Spleen (tissue), 11 donors: ENCODE results near the gene ABCG2. TPM values are rescaled to one million over a fixed set of nuclear protein-coding genes. Genes with fewer than 3 reads are reported as not detected.

Experiments
- DNase-seq: peaks from one replicate; pipeline ENCODE4 v3.0.0-alpha.2; 2020
- H3K27ac ChIP-seq, 8 donors: fragments of 200-600 bp; sonication (generic) in 7 of 8; 1 replicate in 4 of 8; 2 replicates in 4 of 8; pipeline versions ENCODE4 v1.5.0 to v1.8.0; 2016 to 2021; ENCODE audit warnings: inconsistent platforms in 4 of 8, mild to moderate bottlenecking in 4 of 8, moderate library complexity in 1 of 8
- H3K27me3 ChIP-seq, 7 donors: fragments of 200-600 bp; sonication (generic) in 6 of 7; replicated peaks in 1 of 7; 1 replicate in 4 of 7; 2 replicates in 3 of 7; pipeline versions ENCODE4 v1.5.0 to v1.8.0; 2016 to 2021; ENCODE audit warnings: inconsistent platforms in 3 of 7, mild to moderate bottlenecking in 1 of 7
- H3K36me3 ChIP-seq, 6 donors: fragments of 200-600 bp; sonication (generic) in 5 of 6; 1 replicate in 4 of 6; 2 replicates in 2 of 6; pipeline versions ENCODE4 v1.5.0 to v1.8.0; 2016 to 2021; ENCODE audit warnings: inconsistent platforms in 2 of 6
- H3K4me1 ChIP-seq, 6 donors: fragments of 200-600 bp; sonication (generic) in 5 of 6; 1 replicate in 3 of 6; 2 replicates in 3 of 6; pipeline versions ENCODE4 v1.5.0 to v1.8.0; 2016 to 2021; ENCODE audit warnings: inconsistent platforms in 3 of 6
- H3K4me3 ChIP-seq, 8 donors: fragments of 200-600 bp; sonication (generic) in 7 of 8; 1 replicate in 4 of 8; 2 replicates in 4 of 8; pipeline versions ENCODE4 v1.5.0 to v1.8.0; 2016 to 2021; ENCODE audit warnings: inconsistent platforms in 4 of 8, mild to moderate bottlenecking in 4 of 8, moderate library complexity in 2 of 8
- H3K9me3 ChIP-seq, 8 donors: fragments of 200-600 bp; sonication (generic) in 7 of 8; 1 replicate in 4 of 8; 2 replicates in 4 of 8; pipeline versions ENCODE4 v1.5.0 to v1.8.0; 2016 to 2021; ENCODE audit warnings: inconsistent platforms in 4 of 8
- POLR2A ChIP-seq, 3 donors: fragments of 450-650 bp; IDR thresholded peaks; one replicate each; pipeline ENCODE4 v1.5.1; 2017; ENCODE audit warnings: antibody characterized with exemption in 3 of 3, mild to moderate bottlenecking in 1 of 3
- POLR2AphosphoS5 ChIP-seq, 3 donors: sonication (generic); formaldehyde crosslinking; IDR thresholded peaks; one replicate each; pipeline ENCODE4 v1.5.1; 2017; ENCODE audit warnings: antibody characterized with exemption in 3 of 3
- WGBS, 5 donors: extraction: QIAGEN DNeasy Blood & Tissue Kit in 3 of 5; methylation state at CpG; one replicate each; pipeline versions ENCODE4 v1.1.5 to v1.1.7; 2013 to 2018; 5-methylcytosine and 5-hydroxymethylcytosine counted together
- intact Hi-C: fragments of 100-400 bp; cut with DNase I; formaldehyde crosslinking; loops from one replicate; pipeline ENCODE4 v1.15.0; 2023; ENCODE audit warnings: low total_unique reads
- polyA plus RNA-seq, 3 donors: library from polyadenylated mRNA; stranded (reverse); fragments of 200-250 nt; gene quantifications; one replicate each; pipeline ENCODE4 v1.2.1, GENCODE V29; 2013
- total RNA-seq, 7 donors: library from RNA; depleted of rRNA in 3 of 7; stranded (reverse); fragments of >200 nt in 3 of 7; fragmentation: NEBNext Ultra II Directional in 4 of 7; extraction: Animal tissue kit (Norgen Biotek cat#: 25700) in 4 of 7; gene quantifications; one replicate each; pipeline versions ENCODE4 v1.1.0 to v1.2.1, GENCODE V29; 2016 to 2021
- TF ChIP-seq, protein P1 (sequence below), 11 experiments: fragments of 200-600 bp in 7 of 11; fragments of 450-650 bp in 4 of 11; sonication (generic) in 4 of 11; IDR thresholded peaks in 8 of 11; conservative IDR thresholded peaks in 3 of 11; 1 replicate in 7 of 11; 2 replicates in 4 of 11; pipeline versions ENCODE4 v1.4.0 to v1.8.0; 2016 to 2021; ENCODE audit warnings: antibody characterized with exemption in 11 of 11, inconsistent platforms in 4 of 11, mild to moderate bottlenecking in 1 of 11
- donor health status: healthy with polysubstance abuse.
- donor health status: DM: no; HTN: no; CAD: no; lungs with moderate emphysema.
- donor health status: DM: no; HTN: no; CAD: no.
- donor health status: Bipolar disorder and iron deficiency.
- donor health status: healthy.
- donor health status: DM: no; HTN: no; CAD: no.
- donor health status: DM: yes; HTN: yes; CAD: no.

The ABCG2 gene
- total and polyA plus RNA-seq, 10 donors = 0.12 to 3.0 (median 1.4) TPM

DNA sequence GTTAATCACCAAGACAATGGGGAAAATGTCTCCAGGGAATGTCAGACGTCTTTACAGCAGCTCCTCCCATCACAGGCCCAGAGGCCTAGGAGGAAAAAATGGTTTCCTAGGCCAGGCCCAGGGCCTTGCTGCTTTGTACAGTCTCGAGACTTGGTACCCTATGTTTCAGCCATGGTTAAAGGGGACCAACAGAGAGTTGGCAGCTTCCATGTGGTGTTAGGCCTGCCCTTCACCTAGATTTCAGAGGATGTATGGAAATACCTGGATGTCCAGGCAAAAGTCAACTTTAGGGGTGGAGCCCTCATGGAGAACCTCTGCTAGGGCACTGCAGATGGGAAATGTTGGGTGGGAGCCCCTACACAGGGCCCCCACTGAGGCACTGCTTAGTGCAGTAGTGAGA, 38.5 kb downstream of the ABCG2 start:
- intact Hi-C loops = no loop called here
- WGBS, 5 donors = 72 to 91% (median 86%) methylated on average over 2 of the region's 2 CpGs

DNA sequence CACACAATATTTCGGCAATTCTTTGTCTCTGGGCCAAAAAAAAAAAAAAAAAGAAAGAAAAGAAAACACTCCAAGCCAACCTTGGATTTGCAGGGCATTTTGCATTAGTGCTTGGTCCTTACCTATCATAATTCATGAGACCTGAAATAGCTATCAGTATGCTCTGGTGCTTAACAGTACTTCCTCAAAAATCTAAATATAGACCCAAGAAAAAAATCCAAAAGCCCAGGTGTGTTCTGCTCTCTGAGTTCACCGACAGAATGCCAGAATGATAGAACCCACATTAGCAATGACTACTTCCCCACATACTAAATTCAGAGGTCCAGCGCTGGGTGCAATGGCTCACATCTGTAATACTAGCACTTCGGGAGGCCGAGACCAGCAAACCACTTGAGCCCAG, 42.9 kb downstream of the ABCG2 start:
- 58 to 76% (median 70%) methylated on average over 5 of the region's 5 CpGs for WGBS, 5 donors
- no peaks in the 10 kb centered on the region for H3K4me1 ChIP-seq
- peaks cover 0 to 8% (median 0%) of the 10 kb centered on the region in 6 donors for H3K36me3 ChIP-seq

More for the DNA sequence above, 38.5 kb downstream of the ABCG2 start:
- Histone ChIP-seq H3K27me3 (no peaks in the 10 kb centered on the region), H3K4me3 (no peak overlapping the region), H3K9me3 (peaks cover 4 to 32% (median 28%) of the 10 kb centered on the region in 8 donors), H3K27ac (no peak overlapping the region), H3K4me1 (no peaks in the 10 kb centered on the region), H3K36me3 (peaks cover 0 to 8% (median 0%) of the 10 kb centered on the region in 6 donors)
- TF ChIP-seq POLR2AphosphoS5 (IDR thresholded peaks at IDR 0.05) = no peak
- no peak for TF ChIP-seq POLR2A (IDR thresholded peaks at IDR 0.05)
- TF ChIP-seq, protein P1, sequence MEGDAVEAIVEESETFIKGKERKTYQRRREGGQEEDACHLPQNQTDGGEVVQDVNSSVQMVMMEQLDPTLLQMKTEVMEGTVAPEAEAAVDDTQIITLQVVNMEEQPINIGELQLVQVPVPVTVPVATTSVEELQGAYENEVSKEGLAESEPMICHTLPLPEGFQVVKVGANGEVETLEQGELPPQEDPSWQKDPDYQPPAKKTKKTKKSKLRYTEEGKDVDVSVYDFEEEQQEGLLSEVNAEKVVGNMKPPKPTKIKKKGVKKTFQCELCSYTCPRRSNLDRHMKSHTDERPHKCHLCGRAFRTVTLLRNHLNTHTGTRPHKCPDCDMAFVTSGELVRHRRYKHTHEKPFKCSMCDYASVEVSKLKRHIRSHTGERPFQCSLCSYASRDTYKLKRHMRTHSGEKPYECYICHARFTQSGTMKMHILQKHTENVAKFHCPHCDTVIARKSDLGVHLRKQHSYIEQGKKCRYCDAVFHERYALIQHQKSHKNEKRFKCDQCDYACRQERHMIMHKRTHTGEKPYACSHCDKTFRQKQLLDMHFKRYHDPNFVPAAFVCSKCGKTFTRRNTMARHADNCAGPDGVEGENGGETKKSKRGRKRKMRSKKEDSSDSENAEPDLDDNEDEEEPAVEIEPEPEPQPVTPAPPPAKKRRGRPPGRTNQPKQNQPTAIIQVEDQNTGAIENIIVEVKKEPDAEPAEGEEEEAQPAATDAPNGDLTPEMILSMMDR (IDR thresholded peaks at IDR 0.05 in 8 of 11, conservative IDR thresholded peaks at IDR 0.05 in 3 of 11) = no peak
- no peak for DNase-seq

DNA sequence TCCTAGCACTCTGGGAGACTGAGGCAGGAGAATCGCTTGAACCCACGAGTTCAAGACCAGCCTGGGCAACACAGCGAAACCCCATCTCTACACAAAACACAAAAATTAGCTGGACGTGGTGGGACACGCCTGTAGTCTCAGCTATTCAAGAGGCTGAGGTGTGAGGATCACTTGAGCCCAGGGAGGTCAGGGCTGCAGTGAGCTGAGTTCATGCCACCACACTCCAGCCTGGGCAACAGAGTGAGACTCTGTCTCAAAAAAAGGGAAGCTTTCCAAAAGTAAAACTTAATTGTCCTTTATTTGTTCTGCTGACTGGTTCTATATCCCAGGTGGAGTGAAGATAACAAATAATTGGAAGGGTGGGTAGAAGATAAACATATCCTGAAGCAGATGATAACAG, 45.6 kb downstream of the ABCG2 start:
- TF ChIP-seq, protein P1 (IDR thresholded peaks at IDR 0.05 in 8 of 11, conservative IDR thresholded peaks at IDR 0.05 in 3 of 11) = no peak
- TF ChIP-seq POLR2AphosphoS5 (IDR thresholded peaks at IDR 0.05) = no peak
- TF ChIP-seq POLR2A (IDR thresholded peaks at IDR 0.05) = no peak
- no peak overlapping the region for H3K27ac ChIP-seq
- 90 to 96% (median 93%) methylated on average over 5 of the region's 5 CpGs for WGBS, 5 donors
- no peaks in the 10 kb centered on the region for H3K27me3 ChIP-seq
- H3K4me1 ChIP-seq = peaks cover 0 to 6% (median 2%) of the 10 kb centered on the region in 6 donors
- no peaks in the 10 kb centered on the region for H3K36me3 ChIP-seq
- H3K9me3 ChIP-seq = no peaks in the 10 kb centered on the region
- intact Hi-C loops = no loop called here
- no peak for DNase-seq
- no peak overlapping the region for H3K4me3 ChIP-seq

More for the DNA sequence above, 42.9 kb downstream of the ABCG2 start:
- peaks cover 4 to 23% (median 21%) of the 10 kb centered on the region in 8 donors for H3K9me3 ChIP-seq
- H3K27ac ChIP-seq = no peak overlapping the region
- no peak overlapping the region for H3K4me3 ChIP-seq
- intact Hi-C loops = no loop called here
- no peaks in the 10 kb centered on the region for H3K27me3 ChIP-seq
- TF ChIP-seq POLR2AphosphoS5 (IDR thresholded peaks at IDR 0.05) (no peak), POLR2A (IDR thresholded peaks at IDR 0.05) (no peak)
- TF ChIP-seq, protein P1 (IDR thresholded peaks at IDR 0.05 in 8 of 11, conservative IDR thresholded peaks at IDR 0.05 in 3 of 11) = no peak
- DNase-seq = no peak

DNA sequence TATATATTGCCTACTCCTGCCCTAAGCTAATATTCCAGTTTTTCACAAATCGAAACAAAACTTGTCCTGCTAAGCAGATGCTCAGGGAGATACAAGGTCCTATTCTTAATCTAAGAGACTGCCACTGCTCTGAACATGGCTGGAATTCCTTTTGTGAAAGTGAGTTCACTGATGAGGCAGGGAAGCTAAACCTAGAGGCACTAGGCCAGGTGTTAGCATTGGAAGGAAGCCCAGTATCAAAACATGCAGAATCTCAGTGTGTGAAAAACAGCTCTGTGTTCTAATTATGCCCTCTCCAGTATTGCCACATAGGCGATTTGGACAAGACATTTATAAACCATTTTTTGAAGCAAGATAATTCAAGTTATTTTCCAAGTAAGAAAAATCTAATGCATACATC, 47.6 kb downstream of the ABCG2 start:
- intact Hi-C loops = no loop called here
- no peak for DNase-seq
- H3K36me3 ChIP-seq = no peaks in the 10 kb centered on the region
- H3K27ac ChIP-seq = no peak overlapping the region
- H3K4me3 ChIP-seq = no peak overlapping the region
- H3K27me3 ChIP-seq = no peaks in the 10 kb centered on the region
- WGBS, 5 donors = 89 to 97% (median 92%) methylated on average over 2 of the region's 2 CpGs
- TF ChIP-seq POLR2AphosphoS5 (IDR thresholded peaks at IDR 0.05) = no peak
- TF ChIP-seq, protein P1 (IDR thresholded peaks at IDR 0.05 in 8 of 11, conservative IDR thresholded peaks at IDR 0.05 in 3 of 11) = no peak
- peaks cover 0 to 15% (median 9%) of the 10 kb centered on the region in 6 donors for H3K4me1 ChIP-seq
- H3K9me3 ChIP-seq = no peaks in the 10 kb centered on the region
